ENCODE measurements around the gene TCFL5.

Gene TCFL5

DNA sequence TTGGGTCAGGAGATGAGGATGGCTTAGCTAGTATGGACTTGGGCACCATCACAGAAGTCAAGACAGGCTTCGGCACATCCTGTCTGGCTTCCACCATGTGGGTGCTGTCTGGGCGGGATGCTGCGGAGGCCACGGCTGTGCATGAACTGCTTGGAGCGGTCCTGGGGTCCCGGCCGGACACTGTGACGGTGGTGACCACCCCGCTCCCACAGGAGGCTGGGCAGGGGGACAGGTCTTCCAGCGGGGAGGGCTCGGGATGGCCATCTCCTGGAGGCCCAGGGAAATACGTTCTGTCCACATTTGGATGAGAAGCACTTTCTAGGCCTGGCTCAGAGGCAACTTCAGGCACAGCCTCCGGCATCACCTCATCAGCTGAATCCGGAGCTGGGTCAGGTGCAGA lies 32.1 kb upstream of the TCFL5 start:
- Histone ChIP-seq H3K4me3 (ENCODE audit: low read depth in 1 of 2, low read length in 2 of 2) (no peak overlapping the region), H4K20me1 (ENCODE audit: insufficient read depth, low read length) (peaks cover 26% of the 10 kb centered on the region), H2AFZ (ENCODE audit: low read depth, low read length) (no peak overlapping the region), H3K27ac (ENCODE audit: low read length) (no peak overlapping the region), H3K9me3 (ENCODE audit: insufficient read depth, low read length, severe bottlenecking) (no peaks in the 10 kb centered on the region), H3K9ac (ENCODE audit: low read depth, low read length) (no peak overlapping the region), H3K4me1 (ENCODE audit: insufficient read depth, low read length) (no peaks in the 10 kb centered on the region), H3K79me2 (ENCODE audit: insufficient read depth, low read length) (no peaks in the 10 kb centered on the region; the same call in 1 of the 2 replicates), H3K4me2 (ENCODE audit: insufficient read depth, low read length) (no peak overlapping the region), H3K36me3 (ENCODE audit: insufficient read depth, low read length) (peaks cover 99% of the 10 kb centered on the region), H3K27me3 (ENCODE audit: insufficient read depth, low read length, poor library complexity) (no peaks in the 10 kb centered on the region)
- ATAC-seq (ENCODE audit: insufficient read depth, low read depth): no peak
- TF ChIP-seq, protein P1, sequence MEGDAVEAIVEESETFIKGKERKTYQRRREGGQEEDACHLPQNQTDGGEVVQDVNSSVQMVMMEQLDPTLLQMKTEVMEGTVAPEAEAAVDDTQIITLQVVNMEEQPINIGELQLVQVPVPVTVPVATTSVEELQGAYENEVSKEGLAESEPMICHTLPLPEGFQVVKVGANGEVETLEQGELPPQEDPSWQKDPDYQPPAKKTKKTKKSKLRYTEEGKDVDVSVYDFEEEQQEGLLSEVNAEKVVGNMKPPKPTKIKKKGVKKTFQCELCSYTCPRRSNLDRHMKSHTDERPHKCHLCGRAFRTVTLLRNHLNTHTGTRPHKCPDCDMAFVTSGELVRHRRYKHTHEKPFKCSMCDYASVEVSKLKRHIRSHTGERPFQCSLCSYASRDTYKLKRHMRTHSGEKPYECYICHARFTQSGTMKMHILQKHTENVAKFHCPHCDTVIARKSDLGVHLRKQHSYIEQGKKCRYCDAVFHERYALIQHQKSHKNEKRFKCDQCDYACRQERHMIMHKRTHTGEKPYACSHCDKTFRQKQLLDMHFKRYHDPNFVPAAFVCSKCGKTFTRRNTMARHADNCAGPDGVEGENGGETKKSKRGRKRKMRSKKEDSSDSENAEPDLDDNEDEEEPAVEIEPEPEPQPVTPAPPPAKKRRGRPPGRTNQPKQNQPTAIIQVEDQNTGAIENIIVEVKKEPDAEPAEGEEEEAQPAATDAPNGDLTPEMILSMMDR (IDR thresholded peaks at IDR 0.05; ENCODE audit: borderline replicate concordance, extremely low read depth, low read length, poor library complexity, severe bottlenecking): peak; percentile 26
- no peak for TF ChIP-seq EZH2 (IDR thresholded peaks at IDR 0.05; ENCODE audit: borderline replicate concordance, low read depth, low read length, severe bottlenecking)
- DNase-seq: no peak

DNA sequence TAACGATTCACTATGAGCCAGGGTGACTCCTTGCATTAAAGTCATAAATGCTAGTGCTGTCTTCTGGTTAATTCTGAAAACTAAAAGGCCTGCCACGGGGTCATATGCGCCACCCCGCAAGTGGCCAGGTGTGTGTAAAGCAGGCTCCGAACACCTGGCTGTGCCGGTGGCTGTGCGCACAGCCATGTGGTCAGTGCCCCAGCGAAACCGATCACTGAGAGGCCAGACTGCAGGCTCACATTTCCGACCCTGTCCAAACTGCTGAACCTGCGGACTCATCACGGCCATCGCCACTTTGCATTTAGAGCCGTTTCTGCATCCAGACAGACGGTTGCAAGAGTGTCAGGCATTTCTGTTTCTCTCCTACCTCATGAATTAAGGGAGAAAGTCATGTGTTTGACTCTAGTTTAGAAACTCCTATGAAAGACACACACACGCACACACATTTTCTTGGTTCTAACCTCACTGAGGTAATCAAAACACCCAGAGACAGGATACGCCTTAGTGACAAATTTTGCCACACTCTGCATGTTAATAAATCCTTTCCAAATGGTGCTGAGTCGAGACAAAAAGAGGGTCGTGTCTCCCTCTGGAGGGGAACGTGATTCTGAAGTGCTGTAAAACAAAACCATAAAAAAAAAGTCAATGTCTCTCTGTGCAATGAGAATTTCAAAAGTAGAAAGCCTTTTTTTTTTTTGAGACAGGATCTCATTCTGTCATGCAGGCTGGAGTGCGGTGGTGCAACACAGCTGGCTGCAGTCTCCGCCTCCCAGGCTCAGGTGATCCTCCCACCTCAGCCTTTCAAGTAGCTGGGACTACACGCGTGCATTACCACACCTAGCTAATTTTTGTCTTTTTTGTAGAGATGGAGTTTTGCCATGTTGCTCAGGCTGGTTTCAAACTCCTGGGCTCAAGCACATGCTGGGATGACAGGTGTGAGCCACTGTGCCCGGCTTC lies 31.0 kb upstream of the TCFL5 start:
- H4K20me1 ChIP-seq (ENCODE audit: insufficient read depth, low read length): peaks cover 29% of the 10 kb centered on the region
- H3K9me3 ChIP-seq (ENCODE audit: insufficient read depth, low read length, severe bottlenecking): no peaks in the 10 kb centered on the region

DNA sequence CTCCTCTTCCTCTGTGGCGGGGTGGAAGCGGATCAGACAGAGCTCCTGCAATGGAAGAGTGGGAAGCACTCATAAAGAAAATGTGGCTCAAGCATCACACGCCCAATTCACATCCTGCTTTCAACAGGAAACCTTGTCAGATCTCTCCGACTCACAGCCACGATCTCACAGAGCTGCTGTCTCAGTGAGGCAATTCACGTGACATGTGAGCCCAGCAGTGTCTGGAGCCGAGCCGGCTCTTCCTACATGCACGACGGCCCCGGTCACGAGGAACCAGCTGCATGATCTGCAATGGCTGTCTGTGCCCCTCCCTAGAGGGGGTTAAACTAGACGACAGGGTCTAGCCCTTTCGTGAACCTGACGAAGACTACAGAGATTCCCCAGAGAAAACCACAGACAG lies 29.5 kb upstream of the TCFL5 start:
- TF ChIP-seq EZH2 (IDR thresholded peaks at IDR 0.05; ENCODE audit: borderline replicate concordance, low read depth, low read length, severe bottlenecking): no peak
- TF ChIP-seq, protein P1 (IDR thresholded peaks at IDR 0.05; ENCODE audit: borderline replicate concordance, extremely low read depth, low read length, poor library complexity, severe bottlenecking): no peak
- Histone ChIP-seq H3K36me3 (ENCODE audit: insufficient read depth, low read length) (peaks cover 100% of the 10 kb centered on the region), H3K4me1 (ENCODE audit: insufficient read depth, low read length) (no peaks in the 10 kb centered on the region), H2AFZ (ENCODE audit: low read depth, low read length) (no peak overlapping the region), H3K4me2 (ENCODE audit: insufficient read depth, low read length) (no peak overlapping the region), H3K9ac (ENCODE audit: low read depth, low read length) (no peak overlapping the region), H3K4me3 (ENCODE audit: low read depth in 1 of 2, low read length in 2 of 2) (no peak overlapping the region), H3K27me3 (ENCODE audit: insufficient read depth, low read length, poor library complexity) (no peaks in the 10 kb centered on the region), H3K79me2 (ENCODE audit: insufficient read depth, low read length) (no peaks in the 10 kb centered on the region; the same call in 1 of the 2 replicates), H3K27ac (ENCODE audit: low read length) (no peak overlapping the region), H4K20me1 (ENCODE audit: insufficient read depth, low read length) (peaks cover 29% of the 10 kb centered on the region), H3K9me3 (ENCODE audit: insufficient read depth, low read length, severe bottlenecking) (no peaks in the 10 kb centered on the region)
- no peak for ATAC-seq (ENCODE audit: insufficient read depth, low read depth)
- no peak for DNase-seq

More for the DNA sequence above, 31.0 kb upstream of the TCFL5 start:
- Histone ChIP-seq H3K4me1 (ENCODE audit: insufficient read depth, low read length) (no peaks in the 10 kb centered on the region), H3K27me3 (ENCODE audit: insufficient read depth, low read length, poor library complexity) (no peaks in the 10 kb centered on the region), H3K4me2 (ENCODE audit: insufficient read depth, low read length) (no peak overlapping the region), H3K79me2 (ENCODE audit: insufficient read depth, low read length) (no peaks in the 10 kb centered on the region; the same call in 1 of the 2 replicates), H3K36me3 (ENCODE audit: insufficient read depth, low read length) (peaks cover 100% of the 10 kb centered on the region), H3K27ac (ENCODE audit: low read length) (no peak overlapping the region), H3K4me3 (ENCODE audit: low read depth in 1 of 2, low read length in 2 of 2) (no peak overlapping the region), H3K9ac (ENCODE audit: low read depth, low read length) (no peak overlapping the region), H2AFZ (ENCODE audit: low read depth, low read length) (no peak overlapping the region)
- DNase-seq (no peak), ATAC-seq (ENCODE audit: insufficient read depth, low read depth) (no peak)
- no peak for TF ChIP-seq EZH2 (IDR thresholded peaks at IDR 0.05; ENCODE audit: borderline replicate concordance, low read depth, low read length, severe bottlenecking)
- TF ChIP-seq, protein P1 (IDR thresholded peaks at IDR 0.05; ENCODE audit: borderline replicate concordance, extremely low read depth, low read length, poor library complexity, severe bottlenecking): no peak

Data from DND-41 (cell line).